ENCODE results near the gene CFAP65. TPM values are rescaled to one million over a fixed set of nuclear protein-coding genes. Genes with fewer than 3 reads are reported as not detected.

The CFAP65 gene
- polyA plus RNA-seq, 3 donors, result not detected

- Histone ChIP-seq H3K27ac (ENCODE audit: low read depth in 1 of 2, low read length in 2 of 2) (no peak overlapping the region), H3K36me3 (replicated peaks in 1 of 2; ENCODE audit: control insufficient read depth in 1 of 2, insufficient read depth in 2 of 2, low read length in 2 of 2) (no peaks in the 10 kb centered on the region), H3K79me2 (ENCODE audit: insufficient read depth, low read length) (no peaks in the 10 kb centered on the region), H3K4me1 (ENCODE audit: control insufficient read depth in 1 of 2, insufficient read depth in 2 of 2, low read length in 2 of 2) (peaks cover 11 to 17% of the 10 kb centered on the region in 2 donors), H4K20me1 (ENCODE audit: insufficient read depth, low read length) (no peaks in the 10 kb centered on the region), H3K4me2 (replicated peaks; ENCODE audit: extremely low read depth, low read length, poor library complexity, severe bottlenecking) (no peak overlapping the region), H3K9ac (ENCODE audit: insufficient read depth, low read length, poor library complexity, severe bottlenecking) (no peak overlapping the region), H3K27me3 (ENCODE audit: control insufficient read depth in 2 of 2, insufficient read depth in 2 of 2, low read length in 2 of 2) (no peaks in the 10 kb centered on the region), H2AFZ (ENCODE audit: insufficient read depth, low read depth, low read length, poor library complexity, severe bottlenecking) (no peak overlapping the region), H3K9me3 (replicated peaks in 1 of 2; ENCODE audit: control insufficient read depth in 1 of 2, insufficient read depth in 1 of 2, low read length in 2 of 2) (no peaks in the 10 kb centered on the region), H3K4me3 (replicated peaks in 1 of 3; ENCODE audit: low read depth in 2 of 3, low read length in 3 of 3) (no peak overlapping the region)
- H3K27ac Mint-ChIP-seq, result no peak overlapping the region
- TF ChIP-seq CTCF (IDR thresholded peaks at IDR 0.05), result no peak
- no peak overlapping the region for H3K4me3 Mint-ChIP-seq
- intact Hi-C loops (cut with micrococcal nuclease), result no loop called here
- H3K4me1 Mint-ChIP-seq, result peaks cover 11% of the 10 kb centered on the region
- H3K9me3 Mint-ChIP-seq, result no peaks in the 10 kb centered on the region
- H3K27me3 Mint-ChIP-seq (ENCODE audit: low read depth in 3 of 3), result peaks cover 2 to 10% (median 6%) of the 10 kb centered on the region in 3 donors
- WGBS (ENCODE audit: insufficient coverage), result 84% methylated on average over 4 of the region's 5 CpGs
- H3K36me3 Mint-ChIP-seq, result no peaks in the 10 kb centered on the region
- DNase-seq, result no peak
These were observed 18.7 kb downstream of the CFAP65 start for GRCh38 chr2:219022616-219023015.

- H2AFZ ChIP-seq (ENCODE audit: insufficient read depth, low read depth, low read length, poor library complexity, severe bottlenecking), result no peak overlapping the region
- no peak for TF ChIP-seq CTCF (IDR thresholded peaks at IDR 0.05)
- no peak overlapping the region for H3K9ac ChIP-seq (ENCODE audit: insufficient read depth, low read length, poor library complexity, severe bottlenecking)
- peaks cover 11% of the 10 kb centered on the region for H3K4me1 Mint-ChIP-seq
- no peak overlapping the region for H3K4me3 Mint-ChIP-seq
- peaks cover under 1 to 8% (median 6%) of the 10 kb centered on the region in 3 donors for H3K27me3 Mint-ChIP-seq (ENCODE audit: low read depth in 3 of 3)
- no peak overlapping the region for H3K27ac Mint-ChIP-seq
- no peak overlapping the region for H3K4me3 ChIP-seq (replicated peaks in 1 of 3; ENCODE audit: low read depth in 2 of 3, low read length in 3 of 3)
- H3K4me2 ChIP-seq (replicated peaks; ENCODE audit: extremely low read depth, low read length, poor library complexity, severe bottlenecking), result no peak overlapping the region
- H3K4me1 ChIP-seq (ENCODE audit: control insufficient read depth in 1 of 2, insufficient read depth in 2 of 2, low read length in 2 of 2), result peaks cover 11 to 17% of the 10 kb centered on the region in 2 donors
- no peaks in the 10 kb centered on the region for H3K36me3 ChIP-seq (replicated peaks in 1 of 2; ENCODE audit: control insufficient read depth in 1 of 2, insufficient read depth in 2 of 2, low read length in 2 of 2)
- no peaks in the 10 kb centered on the region for H3K36me3 Mint-ChIP-seq
- WGBS (ENCODE audit: insufficient coverage), result 100% methylated on average over 7 of the region's 12 CpGs
- no peaks in the 10 kb centered on the region for H3K9me3 ChIP-seq (replicated peaks in 1 of 2; ENCODE audit: control insufficient read depth in 1 of 2, insufficient read depth in 1 of 2, low read length in 2 of 2)
- intact Hi-C loops (cut with micrococcal nuclease), result no loop called here
- no peaks in the 10 kb centered on the region for H3K79me2 ChIP-seq (ENCODE audit: insufficient read depth, low read length)
- no peaks in the 10 kb centered on the region for H3K27me3 ChIP-seq (ENCODE audit: control insufficient read depth in 2 of 2, insufficient read depth in 2 of 2, low read length in 2 of 2)
- H3K9me3 Mint-ChIP-seq, result no peaks in the 10 kb centered on the region
- no peaks in the 10 kb centered on the region for H4K20me1 ChIP-seq (ENCODE audit: insufficient read depth, low read length)
- DNase-seq, result no peak
- no peak overlapping the region for H3K27ac ChIP-seq (ENCODE audit: low read depth in 1 of 2, low read length in 2 of 2)
These were observed 19.3 kb downstream of the CFAP65 start for GRCh38 chr2:219022041-219022440.
